Endothelial cell of umbilical vein (primary cell): ENCODE results near the gene DLGAP5. TPM values are rescaled to one million over a fixed set of nuclear protein-coding genes. Genes with fewer than 3 reads are reported as not detected.

Experiments used
- BruUV-seq: library from RNA; stranded (reverse); fragments of 400-500 nt; replicated peaks from 2 replicates; lab custom pipeline; 2021; lab: Mats Ljungman, UMichigan
- CTCF ChIA-PET: fragments of 300-600, 350-600 bp; sonication (Branson Sonifier 250); formaldehyde crosslinking; loops from one replicate; lab custom pipeline; 2021; ENCODE audit warnings: antibody characterized with exemption, inconsistent platforms; lab: Charles Lee
- POLR2A ChIA-PET: fragments of 300-600, 350-600 bp; sonication (Branson Sonifier 250); formaldehyde crosslinking; loops from one replicate; lab custom pipeline; 2021; ENCODE audit warnings: antibody characterized with exemption, inconsistent platforms; lab: Charles Lee
- DNase-seq: peaks from one replicate; pipeline ENCODE4 v3.0.0-alpha.2; 2011; ENCODE audit warnings: low read depth, low spot score
- FAIRE-seq: peaks from 2 replicates; lab custom pipeline; 2011; peaks lifted over from hg19 to GRCh38; lab: Jason Lieb, UNC
- H2AFZ ChIP-seq: 2 replicates; pipeline ENCODE4 v1.6.0; 2012; ENCODE audit warnings: low read depth, low read length, control low read depth, inconsistent platforms
- H3K27ac ChIP-seq: 2 replicates; pipeline ENCODE4 v1.5.1; 2011; ENCODE audit warnings: low read depth, mild to moderate bottlenecking, control low read depth, low read length, moderate library complexity; ENCODE audit not compliant: insufficient read depth
- H3K27me3 ChIP-seq, 2 experiments: 2 replicates each; pipeline versions ENCODE4 v1.6.0 to v1.6.1; 2011; ENCODE audit warnings: low read length in 2 of 2, mixed read lengths in 1 of 2; ENCODE audit not compliant: control insufficient read depth in 2 of 2, insufficient read depth in 2 of 2
- H3K36me3 ChIP-seq, 2 experiments: 2 replicates in 1 of 2; 3 replicates in 1 of 2; pipeline ENCODE4 v1.5.1; 2011; ENCODE audit warnings: low read length in 2 of 2, mild to moderate bottlenecking in 1 of 2, moderate library complexity in 1 of 2; ENCODE audit not compliant: control insufficient read depth in 2 of 2, insufficient read depth in 2 of 2; ENCODE audit errors: extremely low read depth in 1 of 2
- H3K4me1 ChIP-seq: 3 replicates; pipeline ENCODE4 v1.5.1; 2011; ENCODE audit warnings: mild to moderate bottlenecking, low read length; ENCODE audit not compliant: control insufficient read depth, insufficient read depth; ENCODE audit errors: extremely low read depth
- H3K4me2 ChIP-seq: 2 replicates; pipeline ENCODE4 v1.6.1; 2011; ENCODE audit warnings: low read length, control low read depth, mixed read lengths; ENCODE audit not compliant: insufficient read depth
- H3K4me3 ChIP-seq, 3 experiments: fragments of 200-600 bp in 1 of 3; sonication (generic), shearing (Covaris generic) in 1 of 3; replicated peaks in 1 of 3; 2 replicates each; pipeline ENCODE4 v1.5.1; 2011 to 2016; ENCODE audit warnings: control low read depth in 3 of 3, low read length in 3 of 3, mild to moderate bottlenecking in 2 of 3, inconsistent platforms in 1 of 3, low read depth in 1 of 3, moderate library complexity in 1 of 3; ENCODE audit not compliant: insufficient read depth in 1 of 3
- H3K79me2 ChIP-seq: 2 replicates; pipeline ENCODE4 v1.6.0; 2012; ENCODE audit warnings: low read length, inconsistent platforms; ENCODE audit not compliant: control insufficient read depth, insufficient read depth
- H3K9ac ChIP-seq: replicated peaks from 2 replicates; pipeline ENCODE3; 2011; ENCODE audit warnings: low read length, control low read depth; ENCODE audit not compliant: insufficient read depth; ENCODE audit errors: extremely low read depth
- H3K9me1 ChIP-seq: replicated peaks from 3 replicates; pipeline ENCODE4 v1.6.0; 2011; ENCODE audit warnings: mild to moderate bottlenecking, low read length; ENCODE audit not compliant: control insufficient read depth, insufficient read depth; ENCODE audit errors: extremely low read depth
- H3K9me3 ChIP-seq: replicated peaks from 2 replicates; pipeline ENCODE4 v1.5.1; 2012; ENCODE audit warnings: low read length, inconsistent platforms; ENCODE audit not compliant: control insufficient read depth, insufficient read depth
- H4K20me1 ChIP-seq: replicated peaks from 2 replicates; pipeline ENCODE3; 2011; ENCODE audit warnings: mild to moderate bottlenecking, low read length; ENCODE audit not compliant: control insufficient read depth, insufficient read depth; ENCODE audit errors: extremely low read depth
- EZH2 ChIP-seq: IDR thresholded peaks from 2 replicates; pipeline ENCODE4 v1.6.1; 2012; ENCODE audit warnings: borderline replicate concordance, low read depth, mild to moderate bottlenecking, moderate library complexity, low read length, inconsistent platforms; ENCODE audit not compliant: severe bottlenecking
- FOS ChIP-seq: IDR thresholded peaks from 2 replicates; pipeline ENCODE4 v1.6.1; 2011; ENCODE audit warnings: mild to moderate bottlenecking, low read length, moderate library complexity, borderline replicate concordance; ENCODE audit not compliant: insufficient read depth
- GATA2 ChIP-seq: IDR thresholded peaks from 2 replicates; pipeline ENCODE4 v1.7.0; 2011; ENCODE audit warnings: low read depth, mild to moderate bottlenecking, moderate library complexity, mixed read lengths, low read length; ENCODE audit not compliant: insufficient read length, insufficient read depth
- JUN ChIP-seq: IDR thresholded peaks from 2 replicates; pipeline ENCODE4 v1.6.1; 2011; ENCODE audit warnings: borderline replicate concordance, low read depth; ENCODE audit not compliant: insufficient read length, insufficient read depth
- MYC ChIP-seq: IDR thresholded peaks from one replicate; pipeline ENCODE4 v1.6.1; 2011; ENCODE audit warnings: mild to moderate bottlenecking, low read depth, low read length
- POLR2A ChIP-seq: IDR thresholded peaks from 2 replicates; pipeline ENCODE4 v1.6.1; 2012; ENCODE audit warnings: low read depth, mild to moderate bottlenecking, control low read depth, low read length
- POLR2AphosphoS5 ChIP-seq: IDR thresholded peaks from 2 replicates; pipeline ENCODE4 v1.6.1; 2012; ENCODE audit warnings: low read depth, mild to moderate bottlenecking, control low read depth, low read length, moderate library complexity; ENCODE audit not compliant: insufficient read depth
- dilution Hi-C: fragments of 300-500 bp; cut with MboI; formaldehyde crosslinking; loops from one replicate; pipeline ENCODE4 v1.15.0; 2019; ENCODE audit warnings: low sequenced_read_pairs; ENCODE audit not compliant: extremely low pct_ligation_motif_present
- intact Hi-C: fragments of 100-400 bp; cut with micrococcal nuclease; formaldehyde crosslinking; loops from one replicate; pipeline ENCODE4 v1.10.0; 2022
- polyA plus RNA-seq, 4 experiments: library from polyadenylated mRNA; depleted of rRNA in 3 of 4; stranded (reverse) in 3 of 4; unstranded in 1 of 4; fragments of >200 nt; gene quantifications; 2 replicates each; pipeline versions ENCODE4 v1.2.1 to v1.2.3, GENCODE V29; 2011 to 2012; ENCODE audit warnings: missing spikeins in 1 of 4
- total RNA-seq: library from RNA; stranded (reverse); gene quantifications from 2 replicates; pipeline ENCODE4 v1.2.3, GENCODE V29; 2021
- TF ChIP-seq, protein P1 (sequence below), 2 donors: IDR thresholded peaks; 1 replicate in 1 of 2; 2 replicates in 1 of 2; pipeline ENCODE4 v1.5.1; 2011; ENCODE audit warnings: low read length in 2 of 2, mild to moderate bottlenecking in 2 of 2, moderate library complexity in 2 of 2, control low read depth in 1 of 2, inconsistent platforms in 1 of 2, low read depth in 1 of 2; ENCODE audit not compliant: insufficient read depth in 1 of 2; ENCODE audit errors: extremely low read depth in 1 of 2
- TF ChIP-seq, protein P2 (sequence below): IDR thresholded peaks from 2 replicates; pipeline ENCODE4 v1.6.1; 2011; ENCODE audit not compliant: insufficient read depth, insufficient read length

DLGAP5 gene
- total and polyA plus RNA-seq, 2 donors (not counting 3 experiments of a cell fraction or from before 2014, with no cell fraction given): 8.3 to 83.2 TPM

DNA sequence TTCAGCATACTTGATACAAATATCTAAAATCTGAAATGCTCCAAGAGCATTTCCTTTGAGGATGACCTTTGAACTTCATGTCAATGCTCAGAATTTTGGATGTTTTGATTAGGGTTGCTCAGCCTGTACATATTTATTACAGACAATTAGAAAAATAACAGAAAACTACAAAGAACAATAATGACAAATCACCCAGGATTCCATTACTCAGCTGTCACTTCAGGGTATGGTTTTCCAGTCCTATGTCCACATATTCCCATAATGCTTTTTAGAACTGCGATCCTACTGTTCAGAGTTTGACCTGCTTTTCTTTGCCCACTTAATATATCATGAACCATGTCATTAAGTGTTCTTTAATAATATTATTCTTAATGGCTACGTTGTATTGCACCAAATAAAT lies 11.4 kb downstream of the DLGAP5 start:
- Histone ChIP-seq H2AFZ (no peak overlapping the region), H3K36me3 (peaks cover 0 to 16% of the 10 kb centered on the region in 2 experiments), H3K79me2 (peaks cover 24% of the 10 kb centered on the region), H4K20me1 (no peaks in the 10 kb centered on the region), H3K4me2 (peak overlapping the region; percentile 41), H3K27ac (peak overlapping the region; percentile 64), H3K9me1 (no peaks in the 10 kb centered on the region), H3K9me3 (no peaks in the 10 kb centered on the region), H3K9ac (no peak overlapping the region), H3K4me1 (peaks cover 29% of the 10 kb centered on the region), H3K4me3 (no peak overlapping the region), H3K27me3 (no peaks in the 10 kb centered on the region)
- dilution Hi-C loops: no loop called here
- intact Hi-C loops: no loop called here
- TF ChIP-seq POLR2AphosphoS5 (peak; percentile 37), GATA2 (peak; percentile 27), MYC (no peak), FOS (peak; percentile 20)
- no TSS peak for BruUV-seq
- CTCF ChIA-PET: interaction anchor here (1.1 to 1.8 kb wide), 2 partner anchors 19 to 174 kb away, joined by 3 to 7 read pairs; no protein-coding TSS in a partner anchor
- POLR2A ChIA-PET: no interaction called here
- DNase-seq (peak; percentile 25), FAIRE-seq (no peak)

DNA sequence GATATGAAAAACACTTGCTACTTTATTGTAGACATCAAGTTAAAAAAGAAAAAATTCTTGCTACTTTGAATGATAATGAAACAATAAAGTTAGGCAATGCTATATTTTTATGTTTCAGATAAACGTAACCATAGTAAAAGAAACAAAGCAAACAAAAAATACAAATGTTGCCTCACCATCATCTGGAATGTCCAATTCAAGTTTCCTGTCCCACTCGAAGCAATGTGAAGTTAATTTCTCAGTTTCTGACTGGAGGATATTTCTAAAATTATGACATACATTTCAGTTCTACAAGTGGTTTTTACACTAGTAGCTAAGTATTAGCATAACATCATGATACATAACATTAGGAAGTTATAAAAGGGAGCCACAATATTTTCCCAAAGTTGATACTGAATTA lies 20.9 kb downstream of the DLGAP5 start:
- H2AFZ ChIP-seq: no peak overlapping the region
- CTCF ChIA-PET: no interaction called here
- FAIRE-seq: no peak
- H3K9ac ChIP-seq: no peak overlapping the region
- dilution Hi-C loops (no loop called here), intact Hi-C loops (no loop called here)
- H3K27ac ChIP-seq: no peak overlapping the region
- no peaks in the 10 kb centered on the region for H3K9me3 ChIP-seq
- H4K20me1 ChIP-seq: no peaks in the 10 kb centered on the region
- no peaks in the 10 kb centered on the region for H3K27me3 ChIP-seq
- no peaks in the 10 kb centered on the region for H3K9me1 ChIP-seq
- H3K4me2 ChIP-seq: no peak overlapping the region
- POLR2A ChIA-PET: no interaction called here
- peaks cover 11% of the 10 kb centered on the region for H3K4me1 ChIP-seq
- H3K36me3 ChIP-seq: peaks cover 0 to 16% of the 10 kb centered on the region in 2 experiments
- H3K4me3 ChIP-seq: no peak overlapping the region
- peaks cover 3% of the 10 kb centered on the region for H3K79me2 ChIP-seq
- no peak for TF ChIP-seq JUN
- TF ChIP-seq GATA2: no peak
- TF ChIP-seq EZH2: no peak
- no peak for TF ChIP-seq POLR2AphosphoS5
- TF ChIP-seq, protein P1, sequence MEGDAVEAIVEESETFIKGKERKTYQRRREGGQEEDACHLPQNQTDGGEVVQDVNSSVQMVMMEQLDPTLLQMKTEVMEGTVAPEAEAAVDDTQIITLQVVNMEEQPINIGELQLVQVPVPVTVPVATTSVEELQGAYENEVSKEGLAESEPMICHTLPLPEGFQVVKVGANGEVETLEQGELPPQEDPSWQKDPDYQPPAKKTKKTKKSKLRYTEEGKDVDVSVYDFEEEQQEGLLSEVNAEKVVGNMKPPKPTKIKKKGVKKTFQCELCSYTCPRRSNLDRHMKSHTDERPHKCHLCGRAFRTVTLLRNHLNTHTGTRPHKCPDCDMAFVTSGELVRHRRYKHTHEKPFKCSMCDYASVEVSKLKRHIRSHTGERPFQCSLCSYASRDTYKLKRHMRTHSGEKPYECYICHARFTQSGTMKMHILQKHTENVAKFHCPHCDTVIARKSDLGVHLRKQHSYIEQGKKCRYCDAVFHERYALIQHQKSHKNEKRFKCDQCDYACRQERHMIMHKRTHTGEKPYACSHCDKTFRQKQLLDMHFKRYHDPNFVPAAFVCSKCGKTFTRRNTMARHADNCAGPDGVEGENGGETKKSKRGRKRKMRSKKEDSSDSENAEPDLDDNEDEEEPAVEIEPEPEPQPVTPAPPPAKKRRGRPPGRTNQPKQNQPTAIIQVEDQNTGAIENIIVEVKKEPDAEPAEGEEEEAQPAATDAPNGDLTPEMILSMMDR (IDR thresholded peaks at IDR 0.05; ENCODE audit: extremely low read depth in 1 of 2, insufficient read depth in 1 of 2, low read depth in 1 of 2, low read length in 2 of 2): no peak
- TF ChIP-seq MYC: no peak
- TF ChIP-seq POLR2A: no peak
- TF ChIP-seq, protein P2, sequence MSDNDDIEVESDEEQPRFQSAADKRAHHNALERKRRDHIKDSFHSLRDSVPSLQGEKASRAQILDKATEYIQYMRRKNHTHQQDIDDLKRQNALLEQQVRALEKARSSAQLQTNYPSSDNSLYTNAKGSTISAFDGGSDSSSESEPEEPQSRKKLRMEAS: no peak
- TF ChIP-seq FOS: no peak
- no peak for DNase-seq
- no TSS peak for BruUV-seq
